GM12872 (cell line): ENCODE data around the gene GSG1.

ENCODE experiments used
- TF ChIP-seq, protein P1 (sequence below): IDR thresholded peaks from 3 replicates; pipeline ENCODE4 v1.5.1; 2011; ENCODE audit warnings: low read depth, mild to moderate bottlenecking, low read length, moderate library complexity; ENCODE audit not compliant: insufficient read depth

GSG1 gene

GRCh38 chr12:13079440-13079906, 24.0 kb downstream of the GSG1 start:
- TF ChIP-seq, protein P1, sequence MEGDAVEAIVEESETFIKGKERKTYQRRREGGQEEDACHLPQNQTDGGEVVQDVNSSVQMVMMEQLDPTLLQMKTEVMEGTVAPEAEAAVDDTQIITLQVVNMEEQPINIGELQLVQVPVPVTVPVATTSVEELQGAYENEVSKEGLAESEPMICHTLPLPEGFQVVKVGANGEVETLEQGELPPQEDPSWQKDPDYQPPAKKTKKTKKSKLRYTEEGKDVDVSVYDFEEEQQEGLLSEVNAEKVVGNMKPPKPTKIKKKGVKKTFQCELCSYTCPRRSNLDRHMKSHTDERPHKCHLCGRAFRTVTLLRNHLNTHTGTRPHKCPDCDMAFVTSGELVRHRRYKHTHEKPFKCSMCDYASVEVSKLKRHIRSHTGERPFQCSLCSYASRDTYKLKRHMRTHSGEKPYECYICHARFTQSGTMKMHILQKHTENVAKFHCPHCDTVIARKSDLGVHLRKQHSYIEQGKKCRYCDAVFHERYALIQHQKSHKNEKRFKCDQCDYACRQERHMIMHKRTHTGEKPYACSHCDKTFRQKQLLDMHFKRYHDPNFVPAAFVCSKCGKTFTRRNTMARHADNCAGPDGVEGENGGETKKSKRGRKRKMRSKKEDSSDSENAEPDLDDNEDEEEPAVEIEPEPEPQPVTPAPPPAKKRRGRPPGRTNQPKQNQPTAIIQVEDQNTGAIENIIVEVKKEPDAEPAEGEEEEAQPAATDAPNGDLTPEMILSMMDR, result no peak

GRCh38 chr12:13075786-13076570, 27.5 kb downstream of the GSG1 start:
- TF ChIP-seq, protein P1, result no peak

- TF ChIP-seq, protein P1, result no peak
These were observed 28.4 kb downstream of the GSG1 start for GRCh38 chr12:13075118-13075480.

DNA sequence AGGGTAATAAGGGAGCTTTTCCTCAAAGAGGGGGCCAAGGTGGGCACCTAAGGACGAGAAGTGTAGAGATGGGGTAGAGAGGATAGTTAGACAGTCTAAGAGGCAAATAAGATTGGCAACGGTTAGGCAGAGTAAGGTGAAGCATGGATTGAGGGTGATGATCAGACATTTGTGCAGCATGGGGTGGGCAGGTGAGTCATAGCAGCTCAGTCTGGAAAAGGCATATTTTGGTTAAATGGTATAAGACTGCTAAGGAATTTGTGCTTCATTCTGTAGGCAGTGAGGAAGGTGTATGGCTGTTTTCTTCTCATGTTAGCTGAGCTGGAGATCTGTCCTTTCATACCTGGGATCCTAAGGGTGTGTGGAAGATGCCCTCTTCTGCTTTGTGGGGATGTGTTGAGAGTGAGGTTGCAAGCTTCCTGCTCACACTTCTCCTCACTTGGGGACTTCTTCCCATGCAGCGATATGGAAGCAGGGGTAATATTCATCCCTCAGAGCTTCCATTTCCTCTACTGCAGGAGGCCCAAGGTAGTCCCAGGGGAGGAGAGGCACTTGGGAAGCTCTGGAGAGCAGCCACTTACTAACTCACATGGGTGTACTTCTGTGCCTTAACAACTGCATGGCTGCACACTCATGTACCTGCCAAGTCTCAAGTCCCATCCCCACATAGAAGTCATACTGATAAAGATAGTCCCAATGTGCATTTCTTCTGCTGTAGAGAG, 28.9 kb downstream of the GSG1 start:
- TF ChIP-seq, protein P1, result no peak

DNA sequence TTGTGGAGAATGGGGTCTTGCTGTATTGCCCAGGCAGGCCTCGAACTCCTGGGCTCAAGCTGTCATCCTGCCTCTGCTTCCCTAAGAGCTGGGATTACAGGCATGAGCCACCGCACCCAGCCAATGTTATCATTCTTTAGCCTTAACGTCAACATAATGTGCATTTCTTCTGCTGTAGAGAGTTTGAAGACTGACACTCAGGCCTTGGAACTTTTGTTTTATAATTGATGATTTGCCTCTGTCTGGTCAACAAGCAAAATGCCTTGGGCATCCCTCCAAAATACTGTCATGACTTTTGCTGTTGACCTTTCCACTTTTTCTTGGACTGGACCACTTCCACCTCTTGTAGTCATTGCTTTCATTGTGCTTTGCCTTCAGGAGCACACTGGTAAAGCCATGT, 30.3 kb downstream of the GSG1 start:
- TF ChIP-seq, protein P1, result no peak

- TF ChIP-seq, protein P1, result no peak
These were observed 31.9 kb downstream of the GSG1 start for GRCh38 chr12:13071305-13072280.
